Sigmoid colon (tissue), 4 donors: ENCODE results near the gene AP1G2.

Experiments
- EP300 ChIP-seq, 4 donors: sonication (generic); formaldehyde crosslinking; IDR thresholded peaks; one replicate each; pipeline ENCODE4 v1.6.1; 2017; ENCODE audit warnings: antibody characterized with exemption in 4 of 4
- POLR2A ChIP-seq, 2 donors: fragments of 450-650 bp; IDR thresholded peaks; one replicate each; pipeline ENCODE4 v1.6.1; 2016; ENCODE audit warnings: antibody characterized with exemption in 2 of 2, mild to moderate bottlenecking in 2 of 2, moderate library complexity in 2 of 2
- POLR2AphosphoS5 ChIP-seq, 4 donors: sonication (generic); formaldehyde crosslinking; IDR thresholded peaks; one replicate each; pipeline ENCODE4 v1.6.1; 2017; ENCODE audit warnings: antibody characterized with exemption in 4 of 4
- TF ChIP-seq, protein P1 (sequence below), 4 experiments: fragments of 450-650 bp in 3 of 4; fragments of 200-600 bp in 1 of 4; IDR thresholded peaks; one replicate each; pipeline ENCODE4 v1.5.1; 2016 to 2019; ENCODE audit warnings: antibody characterized with exemption in 4 of 4, mild to moderate bottlenecking in 3 of 4, moderate library complexity in 2 of 4

DNA sequence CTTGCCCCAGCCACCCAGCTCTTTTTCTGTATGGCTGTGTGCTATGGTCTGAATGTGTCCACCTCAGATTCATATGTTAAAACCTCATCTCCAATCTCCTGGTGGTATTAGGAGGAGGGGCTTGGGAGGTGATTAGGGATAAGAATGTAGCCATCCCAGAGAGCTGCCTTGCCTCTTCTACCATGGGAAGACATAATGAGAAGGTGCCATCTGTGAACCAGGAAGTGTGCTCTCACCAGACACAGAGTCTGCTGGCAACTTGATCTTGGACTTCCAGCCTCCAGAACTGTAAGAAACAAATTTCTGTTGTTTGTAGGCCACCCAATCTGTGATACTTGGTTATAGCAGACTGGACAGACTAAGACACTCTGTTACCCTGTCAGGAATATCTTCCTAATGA is 33.8 kb upstream of the AP1G2 start:
- TF ChIP-seq POLR2A (IDR thresholded peaks at IDR 0.05), result no peak
- TF ChIP-seq, protein P1, sequence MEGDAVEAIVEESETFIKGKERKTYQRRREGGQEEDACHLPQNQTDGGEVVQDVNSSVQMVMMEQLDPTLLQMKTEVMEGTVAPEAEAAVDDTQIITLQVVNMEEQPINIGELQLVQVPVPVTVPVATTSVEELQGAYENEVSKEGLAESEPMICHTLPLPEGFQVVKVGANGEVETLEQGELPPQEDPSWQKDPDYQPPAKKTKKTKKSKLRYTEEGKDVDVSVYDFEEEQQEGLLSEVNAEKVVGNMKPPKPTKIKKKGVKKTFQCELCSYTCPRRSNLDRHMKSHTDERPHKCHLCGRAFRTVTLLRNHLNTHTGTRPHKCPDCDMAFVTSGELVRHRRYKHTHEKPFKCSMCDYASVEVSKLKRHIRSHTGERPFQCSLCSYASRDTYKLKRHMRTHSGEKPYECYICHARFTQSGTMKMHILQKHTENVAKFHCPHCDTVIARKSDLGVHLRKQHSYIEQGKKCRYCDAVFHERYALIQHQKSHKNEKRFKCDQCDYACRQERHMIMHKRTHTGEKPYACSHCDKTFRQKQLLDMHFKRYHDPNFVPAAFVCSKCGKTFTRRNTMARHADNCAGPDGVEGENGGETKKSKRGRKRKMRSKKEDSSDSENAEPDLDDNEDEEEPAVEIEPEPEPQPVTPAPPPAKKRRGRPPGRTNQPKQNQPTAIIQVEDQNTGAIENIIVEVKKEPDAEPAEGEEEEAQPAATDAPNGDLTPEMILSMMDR (IDR thresholded peaks at IDR 0.05), result no peak
- no peak for TF ChIP-seq POLR2AphosphoS5 (IDR thresholded peaks at IDR 0.05)
- TF ChIP-seq EP300 (IDR thresholded peaks at IDR 0.05), result no peak
